HepG2 (cell line): ENCODE data around the gene FMC1. TPM values are rescaled to one million over a fixed set of nuclear protein-coding genes. Genes with fewer than 3 reads are reported as not detected.

Source experiments
- ARNT2 ChIP-seq: sonication (generic); formaldehyde crosslinking; IDR thresholded peaks from 2 replicates; pipeline ENCODE4 v1.8.0; 2022; ENCODE audit warnings: mild to moderate bottlenecking, low read depth, missing genetic modification reagents, moderate library complexity
- CEBPG ChIP-seq: IDR thresholded peaks from 2 replicates; pipeline ENCODE4 v1.6.1; 2016
- E2F2 ChIP-seq: sonication (generic); formaldehyde crosslinking; IDR thresholded peaks from 2 replicates; pipeline ENCODE4 v1.4.0; 2020; ENCODE audit warnings: missing genetic modification reagents, borderline replicate concordance
- EEA1 ChIP-seq: sonication (generic); formaldehyde crosslinking; IDR thresholded peaks from 2 replicates; pipeline ENCODE4 v1.5.1; 2020; ENCODE audit warnings: mild to moderate bottlenecking, missing genetic modification reagents, borderline replicate concordance
- GATAD2A ChIP-seq: IDR thresholded peaks from 2 replicates; pipeline ENCODE4 v1.6.1; 2016
- IRX3 ChIP-seq: sonication (generic); formaldehyde crosslinking; IDR thresholded peaks from 2 replicates; pipeline ENCODE4 v1.8.1; 2023; ENCODE audit warnings: mild to moderate bottlenecking, low read depth, missing genetic modification reagents, borderline replicate concordance
- MZF1 ChIP-seq: sonication (generic); formaldehyde crosslinking; IDR thresholded peaks from 2 replicates; pipeline ENCODE4 v1.8.1; 2023; ENCODE audit warnings: mild to moderate bottlenecking, missing genetic modification reagents, borderline replicate concordance
- NFRKB ChIP-seq: fragments of 450-650 bp; IDR thresholded peaks from 2 replicates; pipeline ENCODE4 v1.6.1; 2017
- RBM39 ChIP-seq: fragments of 200-400 bp; formaldehyde crosslinking; IDR thresholded peaks from one replicate; pipeline ENCODE4 v1.6.1; 2018; ENCODE audit warnings: antibody characterized with exemption, mild to moderate bottlenecking, low read depth, low read length; ENCODE audit not compliant: poor library complexity, severe bottlenecking
- RFXAP ChIP-seq: sonication (generic); formaldehyde crosslinking; IDR thresholded peaks from 2 replicates; pipeline ENCODE4 v1.4.0; 2020; ENCODE audit warnings: missing genetic modification reagents, borderline replicate concordance
- SALL2 ChIP-seq: sonication (generic); formaldehyde crosslinking; IDR thresholded peaks from 2 replicates; pipeline ENCODE4 v1.8.1; 2023; ENCODE audit warnings: mild to moderate bottlenecking, missing genetic modification reagents, inconsistent platforms
- SRF ChIP-seq: IDR thresholded peaks from 2 replicates; pipeline ENCODE4 v1.6.1; 2011; ENCODE audit warnings: mild to moderate bottlenecking, low read depth, low read length, moderate library complexity
- STAG1 ChIP-seq: sonication (generic); formaldehyde crosslinking; IDR thresholded peaks from 2 replicates; pipeline ENCODE4 v1.4.0; 2020; ENCODE audit warnings: missing genetic modification reagents
- TSC22D2 ChIP-seq: sonication (generic); formaldehyde crosslinking; IDR thresholded peaks from 2 replicates; pipeline ENCODE4 v1.5.1; 2020; ENCODE audit warnings: missing genetic modification reagents, mild to moderate bottlenecking, borderline replicate concordance
- ZFP62 ChIP-seq: sonication (generic); formaldehyde crosslinking; IDR thresholded peaks from 2 replicates; pipeline ENCODE4 v1.4.0; 2020; ENCODE audit warnings: missing genetic modification reagents
- ZNF317 ChIP-seq: sonication (generic); formaldehyde crosslinking; IDR thresholded peaks from 2 replicates; pipeline ENCODE4 v1.5.0; 2020; ENCODE audit warnings: mild to moderate bottlenecking, missing genetic modification reagents
- ZNF343 ChIP-seq: sonication (generic); formaldehyde crosslinking; IDR thresholded peaks from 2 replicates; pipeline ENCODE4 v1.4.0; 2020; ENCODE audit warnings: mild to moderate bottlenecking, missing genetic modification reagents
- ZNF703 ChIP-seq: sonication (generic); formaldehyde crosslinking; IDR thresholded peaks from 2 replicates; pipeline ENCODE4 v1.5.1; 2020; ENCODE audit warnings: missing genetic modification reagents, mild to moderate bottlenecking, moderate library complexity, borderline replicate concordance
- polyA plus RNA-seq, 8 experiments: library from polyadenylated mRNA; depleted of rRNA in 3 of 8; stranded (reverse) in 7 of 8; unstranded in 1 of 8; fragments of >200 nt; fragmentation: Illumina TruSeq in 4 of 8; extraction: Trizol in 4 of 8; gene quantifications; 2 replicates each; pipeline versions ENCODE4 v1.2.1 to v1.2.3, GENCODE V29; 2011 to 2016; ENCODE audit warnings: low read depth in 4 of 8, missing spikeins in 1 of 8, mixed read lengths in 1 of 8; ENCODE audit not compliant: insufficient read depth in 1 of 8
- total RNA-seq, 5 experiments: library from RNA; depleted of rRNA; stranded (reverse); fragments of >200 nt; fragmentation: Illumina TruSeq; extraction: Trizol; gene quantifications; 2 replicates each; pipeline ENCODE4 v1.2.3, GENCODE V29; 2016; ENCODE audit warnings: low read depth in 1 of 5
- TF ChIP-seq, protein P1 (sequence below): sonication (generic); formaldehyde crosslinking; IDR thresholded peaks from 2 replicates; pipeline ENCODE4 v1.4.0; 2020; ENCODE audit warnings: missing genetic modification reagents
- TF ChIP-seq, protein P2 (sequence below): sonication (generic); formaldehyde crosslinking; IDR thresholded peaks from 2 replicates; pipeline ENCODE4 v1.4.0; 2020; ENCODE audit warnings: missing genetic modification reagents
- TF ChIP-seq, protein P3 (sequence below): sonication (generic); formaldehyde crosslinking; IDR thresholded peaks from 2 replicates; pipeline ENCODE4 v1.4.0; 2020; ENCODE audit warnings: missing genetic modification reagents, low read depth, mild to moderate bottlenecking, borderline replicate concordance

FMC1 gene
- total and polyA plus RNA-seq, 2 of the 13 experiments (the other 11 are each of a cell fraction or from before 2014, with no cell fraction given), result 39.2 to 50.7 TPM

DNA sequence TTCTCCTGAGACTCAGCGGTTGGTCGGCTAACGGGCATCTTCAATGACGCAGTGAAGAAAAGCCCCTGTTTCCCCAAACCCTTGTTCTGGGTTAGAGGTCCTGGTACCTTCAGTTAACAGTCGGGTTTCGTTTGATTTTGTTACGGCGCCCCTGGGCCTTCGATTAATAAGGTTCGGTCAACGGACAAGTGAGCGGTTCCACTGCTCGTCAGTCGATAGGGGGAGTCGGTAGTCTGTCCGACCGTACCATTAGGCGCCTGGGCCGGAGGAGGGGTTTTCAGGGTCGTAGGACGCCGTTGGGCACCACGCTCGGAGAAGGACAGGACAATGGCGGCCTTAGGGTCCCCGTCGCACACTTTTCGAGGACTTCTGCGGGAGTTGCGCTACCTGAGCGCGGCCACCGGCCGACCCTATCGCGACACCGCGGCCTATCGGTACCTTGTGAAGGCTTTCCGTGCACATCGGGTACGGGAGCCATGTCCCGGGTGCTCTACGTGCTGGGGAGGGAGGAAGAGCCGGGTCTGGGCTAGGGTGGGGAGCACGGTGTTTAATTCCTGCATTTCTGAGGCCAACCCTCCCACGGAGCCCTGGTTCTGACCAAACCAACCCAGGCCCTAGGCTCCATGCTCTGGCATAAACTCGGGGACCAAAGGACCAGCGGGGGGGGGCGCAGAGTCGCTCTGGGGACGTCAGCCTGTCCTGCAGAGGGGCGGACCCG is at the start of gene FMC1 (continued):
- TF ChIP-seq, protein P1, sequence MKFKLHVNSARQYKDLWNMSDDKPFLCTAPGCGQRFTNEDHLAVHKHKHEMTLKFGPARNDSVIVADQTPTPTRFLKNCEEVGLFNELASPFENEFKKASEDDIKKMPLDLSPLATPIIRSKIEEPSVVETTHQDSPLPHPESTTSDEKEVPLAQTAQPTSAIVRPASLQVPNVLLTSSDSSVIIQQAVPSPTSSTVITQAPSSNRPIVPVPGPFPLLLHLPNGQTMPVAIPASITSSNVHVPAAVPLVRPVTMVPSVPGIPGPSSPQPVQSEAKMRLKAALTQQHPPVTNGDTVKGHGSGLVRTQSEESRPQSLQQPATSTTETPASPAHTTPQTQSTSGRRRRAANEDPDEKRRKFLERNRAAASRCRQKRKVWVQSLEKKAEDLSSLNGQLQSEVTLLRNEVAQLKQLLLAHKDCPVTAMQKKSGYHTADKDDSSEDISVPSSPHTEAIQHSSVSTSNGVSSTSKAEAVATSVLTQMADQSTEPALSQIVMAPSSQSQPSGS (CRISPR knock-in tag), result peak; percentile 41; the same call in 1 of the 2 replicates
- TF ChIP-seq E2F2 (CRISPR knock-in tag) (no peak), RBM39 (peak; percentile 87), SALL2 (CRISPR knock-in tag) (0 out of 2 replicates have a peak, but pooled peaks have one; percentile 59), ZNF317 (CRISPR knock-in tag) (peak; percentile 74), GATAD2A (no peak; the same call in 1 of the 2 replicates), STAG1 (CRISPR knock-in tag) (peak; percentile 43), ZNF703 (CRISPR knock-in tag) (no peak; the same call in 1 of the 2 replicates), EEA1 (CRISPR knock-in tag) (no peak; the same call in 1 of the 2 replicates), SRF (0 out of 2 replicates have a peak, but pooled peaks have one; percentile 4), MZF1 (CRISPR knock-in tag) (0 out of 2 replicates have a peak, but pooled peaks have one; percentile 14), IRX3 (CRISPR knock-in tag) (peak; percentile 31; the same call in 1 of the 2 replicates), RFXAP (CRISPR knock-in tag) (0 out of 2 replicates have a peak, but pooled peaks have one; percentile 9), ZNF343 (CRISPR knock-in tag) (no peak), NFRKB (peak; percentile 45; the same call in 1 of the 2 replicates), TSC22D2 (CRISPR knock-in tag) (no peak), ZFP62 (CRISPR knock-in tag) (no peak), CEBPG (CRISPR knock-in tag) (no peak), ARNT2 (CRISPR knock-in tag) (peak; percentile 71)
- TF ChIP-seq, protein P2, sequence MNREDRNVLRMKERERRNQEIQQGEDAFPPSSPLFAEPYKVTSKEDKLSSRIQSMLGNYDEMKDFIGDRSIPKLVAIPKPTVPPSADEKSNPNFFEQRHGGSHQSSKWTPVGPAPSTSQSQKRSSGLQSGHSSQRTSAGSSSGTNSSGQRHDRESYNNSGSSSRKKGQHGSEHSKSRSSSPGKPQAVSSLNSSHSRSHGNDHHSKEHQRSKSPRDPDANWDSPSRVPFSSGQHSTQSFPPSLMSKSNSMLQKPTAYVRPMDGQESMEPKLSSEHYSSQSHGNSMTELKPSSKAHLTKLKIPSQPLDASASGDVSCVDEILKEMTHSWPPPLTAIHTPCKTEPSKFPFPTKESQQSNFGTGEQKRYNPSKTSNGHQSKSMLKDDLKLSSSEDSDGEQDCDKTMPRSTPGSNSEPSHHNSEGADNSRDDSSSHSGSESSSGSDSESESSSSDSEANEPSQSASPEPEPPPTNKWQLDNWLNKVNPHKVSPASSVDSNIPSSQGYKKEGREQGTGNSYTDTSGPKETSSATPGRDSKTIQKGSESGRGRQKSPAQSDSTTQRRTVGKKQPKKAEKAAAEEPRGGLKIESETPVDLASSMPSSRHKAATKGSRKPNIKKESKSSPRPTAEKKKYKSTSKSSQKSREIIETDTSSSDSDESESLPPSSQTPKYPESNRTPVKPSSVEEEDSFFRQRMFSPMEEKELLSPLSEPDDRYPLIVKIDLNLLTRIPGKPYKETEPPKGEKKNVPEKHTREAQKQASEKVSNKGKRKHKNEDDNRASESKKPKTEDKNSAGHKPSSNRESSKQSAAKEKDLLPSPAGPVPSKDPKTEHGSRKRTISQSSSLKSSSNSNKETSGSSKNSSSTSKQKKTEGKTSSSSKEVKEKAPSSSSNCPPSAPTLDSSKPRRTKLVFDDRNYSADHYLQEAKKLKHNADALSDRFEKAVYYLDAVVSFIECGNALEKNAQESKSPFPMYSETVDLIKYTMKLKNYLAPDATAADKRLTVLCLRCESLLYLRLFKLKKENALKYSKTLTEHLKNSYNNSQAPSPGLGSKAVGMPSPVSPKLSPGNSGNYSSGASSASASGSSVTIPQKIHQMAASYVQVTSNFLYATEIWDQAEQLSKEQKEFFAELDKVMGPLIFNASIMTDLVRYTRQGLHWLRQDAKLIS (CRISPR knock-in tag), result no peak
- TF ChIP-seq, protein P3, sequence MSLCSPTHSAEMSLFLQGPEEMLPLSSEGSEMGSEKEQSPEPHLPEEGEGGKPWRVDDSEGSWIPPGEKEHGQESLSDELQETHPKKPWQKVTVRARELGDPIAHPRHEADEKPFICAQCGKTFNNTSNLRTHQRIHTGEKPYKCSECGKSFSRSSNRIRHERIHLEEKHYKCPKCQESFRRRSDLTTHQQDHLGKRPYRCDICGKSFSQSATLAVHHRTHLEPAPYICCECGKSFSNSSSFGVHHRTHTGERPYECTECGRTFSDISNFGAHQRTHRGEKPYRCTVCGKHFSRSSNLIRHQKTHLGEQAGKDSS (CRISPR knock-in tag), result peak; percentile 55; the same call in 1 of the 2 replicates
